Measurements from ENCODE around the gene LIPN. TPM values are rescaled to one million over a fixed set of nuclear protein-coding genes. Genes with fewer than 3 reads are reported as not detected.

The LIPN gene
- total RNA-seq, 4 donors from 2014 or later, result 25.9 to 80.5 (median 39.4) TPM

DNA sequence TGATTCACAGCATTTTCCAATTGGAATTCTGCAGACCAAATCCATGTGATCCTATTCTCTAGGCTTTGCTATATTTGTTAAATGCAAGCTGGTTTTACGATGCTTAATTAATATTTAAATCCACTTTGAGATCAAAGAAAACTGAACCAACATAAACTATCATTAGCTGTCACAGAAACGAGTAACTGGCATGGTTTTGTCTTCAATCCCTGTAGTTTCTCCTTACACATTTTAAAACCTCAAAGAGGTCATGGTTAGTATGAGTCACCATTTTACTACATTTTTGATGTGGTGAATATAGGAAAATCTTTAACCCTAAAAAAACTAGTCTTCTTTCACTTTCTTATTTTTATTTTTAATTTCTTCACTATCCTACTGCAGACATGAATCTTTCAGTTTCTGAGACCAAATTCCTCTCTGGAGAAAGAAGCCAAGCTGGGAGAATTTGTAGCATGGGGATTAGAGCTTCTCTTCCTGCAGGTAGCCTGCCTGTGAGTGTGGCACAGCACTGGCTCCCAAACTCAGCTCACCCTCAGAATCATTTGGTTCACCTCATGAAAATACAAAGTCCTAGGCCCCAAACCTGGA lies 34.0 kb downstream of the LIPN start:
- DNase-seq (ENCODE audit: low spot score in 2 of 2), result no peak
- 30 to 33% methylated on average over 2 of the region's 2 CpGs for WGBS, 2 donors
- intact Hi-C loops (cut with DNase I; ENCODE audit: low total_unique reads), result no loop called here

GRCh38 chr10:88794731-88795130 lies 34.9 kb downstream of the LIPN start:
- intact Hi-C loops (cut with DNase I; ENCODE audit: low total_unique reads), result no loop called here
- no peak for DNase-seq (ENCODE audit: low spot score in 2 of 2)
- 21 to 25% methylated on average over 1 of the region's 1 CpG for WGBS, 2 donors
- TF ChIP-seq POLR2A (IDR thresholded peaks at IDR 0.05), result no peak
- no peak for TF ChIP-seq CTCF (IDR thresholded peaks at IDR 0.05)
- H3K4me3 ChIP-seq (ENCODE audit: low read depth, poor library complexity, severe bottlenecking), result no peak overlapping the region

More for the DNA sequence above, 34.0 kb downstream of the LIPN start:
- no peak for TF ChIP-seq CTCF (IDR thresholded peaks at IDR 0.05)
- TF ChIP-seq POLR2A (IDR thresholded peaks at IDR 0.05), result no peak
- H3K4me3 ChIP-seq (ENCODE audit: low read depth, poor library complexity, severe bottlenecking), result no peak overlapping the region

GRCh38 chr10:88800152-88801125 lies 40.6 kb downstream of the LIPN start:
- H3K4me3 ChIP-seq (ENCODE audit: low read depth, poor library complexity, severe bottlenecking), result no peak overlapping the region
- intact Hi-C loops (cut with DNase I; ENCODE audit: low total_unique reads), result no loop called here
- TF ChIP-seq CTCF (IDR thresholded peaks at IDR 0.05), result no peak
- TF ChIP-seq POLR2A (IDR thresholded peaks at IDR 0.05), result no peak
- DNase-seq (ENCODE audit: low spot score in 2 of 2), result no peak
- WGBS, 2 donors, result 72 to 80% methylated on average over 2 of the region's 2 CpGs

DNA sequence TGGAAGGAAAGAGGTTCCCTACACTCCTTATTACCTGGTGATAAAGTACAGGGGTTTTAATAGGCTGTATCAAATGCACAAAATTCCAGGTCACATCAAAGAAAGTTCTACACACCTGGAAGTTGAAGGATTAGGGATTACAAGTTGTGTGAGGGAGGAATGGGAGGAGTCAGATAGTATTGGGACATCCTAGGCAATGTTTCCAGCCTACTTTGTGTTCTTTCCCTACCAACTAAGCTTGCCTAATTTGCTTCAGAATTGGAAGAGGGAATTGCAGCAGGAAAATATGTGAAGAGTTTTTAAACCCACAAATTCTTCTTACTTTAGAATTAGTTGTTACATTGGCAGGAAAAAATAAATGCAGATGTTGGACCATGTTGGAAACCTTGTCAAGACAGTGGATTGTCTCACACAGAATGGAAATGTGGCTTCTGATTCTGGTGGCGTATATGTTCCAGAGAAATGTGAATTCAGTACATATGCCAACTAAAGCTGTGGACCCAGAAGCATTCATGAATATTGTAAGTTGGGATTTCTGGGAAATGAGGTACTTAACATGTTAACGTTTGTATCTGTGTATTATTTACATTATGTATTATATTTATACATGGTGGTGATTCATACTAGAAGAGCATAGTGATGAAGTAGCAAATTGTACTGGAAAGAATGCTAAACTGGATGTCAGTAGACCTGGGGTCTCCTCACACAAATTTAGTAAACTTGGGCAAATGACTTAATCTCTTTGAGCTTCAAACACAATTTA lies 42.9 kb downstream of the LIPN start, which contains the start of gene LIPM:
Gene LIPM (plus strand): TSS at position 208 of the 763 bp plus-strand sequence. CDS start 167 bp downstream, at position 375.
- H3K4me3 ChIP-seq (ENCODE audit: low read depth, poor library complexity, severe bottlenecking), result no peak within 1 kb of the TSS
- TF ChIP-seq CTCF (IDR thresholded peaks at IDR 0.05) (no peak), POLR2A (IDR thresholded peaks at IDR 0.05) (no peak)
- intact Hi-C loops (cut with DNase I; ENCODE audit: low total_unique reads), result no loop called here
- no peak for DNase-seq (ENCODE audit: low spot score in 2 of 2)
- WGBS, 2 donors, result 69 to 73% methylated on average over 2 of the region's 2 CpGs

GRCh38 chr10:88803641-88804040 lies 43.8 kb downstream of the LIPN start:
- H3K4me3 ChIP-seq (ENCODE audit: low read depth, poor library complexity, severe bottlenecking), result no peak overlapping the region
- WGBS, 2 donors, result 63 to 65% methylated on average over 2 of the region's 2 CpGs
- no peak for DNase-seq (ENCODE audit: low spot score in 2 of 2)
- intact Hi-C loops (cut with DNase I; ENCODE audit: low total_unique reads), result no loop called here
- no peak for TF ChIP-seq POLR2A (IDR thresholded peaks at IDR 0.05)
- TF ChIP-seq CTCF (IDR thresholded peaks at IDR 0.05), result no peak
